NOMO-1 treated with DMSO at 0.1 percent for 48 hours (cell line): ENCODE results near the gene CMTM4.
"Not testable (repeated sequence)": the region's sequence is repeated elsewhere in the genome, so short reads cannot be mapped to it uniquely, and the experiment has no call there.

ENCODE experiments used
- DNase-seq: peaks from one replicate; lab custom pipeline; 2025; ENCODE audit not compliant: unreplicated experiment; lab: John Stamatoyannopoulos, UW

The CMTM4 gene

DNA sequence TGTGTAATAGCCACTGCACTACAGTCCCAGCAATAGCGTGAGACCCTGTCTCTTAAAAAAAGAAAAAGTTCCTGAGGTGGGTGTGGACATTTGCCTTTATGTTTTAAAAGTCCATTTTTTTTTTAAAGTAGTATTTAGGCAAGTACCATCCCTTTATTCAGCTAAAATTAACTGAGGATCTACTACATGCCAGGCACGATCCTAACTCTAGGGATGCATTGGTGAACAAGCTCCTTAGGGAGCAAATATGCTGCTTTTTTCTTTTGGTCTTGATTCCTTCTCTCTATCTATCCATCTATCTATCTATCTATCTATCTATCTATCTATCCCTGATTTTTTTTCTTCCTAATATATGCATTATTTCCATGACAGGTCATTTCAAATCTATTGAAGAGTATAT is 47.4 kb downstream of the CMTM4 start:
- DNase-seq, result no peak

- no peak for DNase-seq
Measured at GRCh38 chr16:66647866-66648265, 48.7 kb downstream of the CMTM4 start.

- DNase-seq, result no peak
Measured at GRCh38 chr16:66641387-66641786, 55.2 kb downstream of the CMTM4 start.

DNA sequence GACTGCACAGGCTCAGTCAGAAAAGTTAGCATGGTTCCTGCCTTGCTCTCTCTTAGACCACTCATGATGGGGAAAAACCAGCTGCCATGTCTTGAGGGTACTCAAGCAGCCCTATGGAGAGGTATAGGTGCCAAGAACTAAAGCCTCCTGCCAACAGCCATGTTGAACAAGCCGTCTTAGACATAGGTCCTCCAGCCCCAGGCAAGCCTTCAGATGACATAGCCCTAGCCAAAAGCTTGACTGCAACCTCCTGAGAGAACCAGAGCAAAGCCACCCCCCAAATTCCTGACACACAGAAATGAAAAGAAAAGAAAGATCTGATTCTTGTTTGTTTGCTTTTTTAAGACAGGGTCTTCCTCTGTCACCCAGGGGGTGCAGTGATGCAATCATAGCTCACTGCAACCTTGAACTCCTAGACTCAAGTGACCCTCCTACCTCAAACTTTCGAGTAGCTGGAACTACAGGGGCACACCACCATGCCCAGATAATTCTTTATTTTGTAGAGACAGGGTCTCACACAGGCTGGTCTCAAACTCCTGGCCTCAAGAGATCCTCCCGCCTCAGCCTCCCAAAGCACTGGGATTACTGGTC is 55.7 kb downstream of the CMTM4 start:
- DNase-seq, result no peak

DNA sequence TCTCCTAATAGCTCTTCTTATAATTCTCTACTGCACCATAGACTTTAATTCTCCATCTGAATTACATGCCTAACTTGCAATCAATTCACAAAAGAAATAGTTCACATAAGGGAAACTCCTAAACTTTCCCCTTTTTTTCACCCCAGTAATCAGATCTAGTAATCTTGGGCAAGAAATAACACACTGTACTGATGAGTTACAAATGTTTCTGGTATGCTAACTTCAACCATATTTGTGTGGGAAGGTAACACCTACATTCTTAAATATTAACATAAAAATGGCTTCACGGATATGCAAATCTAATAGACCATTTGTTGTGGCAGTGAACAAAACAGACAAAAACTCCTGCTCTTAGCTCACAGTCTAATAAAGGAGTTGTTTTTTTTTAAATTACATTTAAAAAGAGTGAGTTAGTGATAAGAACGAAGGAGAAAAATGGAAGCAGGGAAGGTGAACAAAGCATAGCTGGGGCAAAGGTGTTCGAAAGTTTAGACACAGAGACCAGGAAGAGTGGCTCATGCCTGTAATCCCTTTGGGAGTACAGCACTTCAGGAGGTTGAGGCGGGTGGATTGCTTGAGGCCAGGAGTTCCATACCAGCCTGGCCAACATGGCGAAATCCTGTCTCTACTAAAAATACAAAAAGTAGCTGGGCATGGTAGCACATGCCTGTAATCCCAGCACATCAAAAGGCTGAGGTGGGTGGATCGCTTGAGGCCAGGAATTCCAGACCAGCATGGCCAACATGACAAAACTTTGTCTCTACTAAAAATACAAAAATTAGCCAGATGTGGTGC is 57.3 kb downstream of the CMTM4 start:
- DNase-seq, result no peak

DNA sequence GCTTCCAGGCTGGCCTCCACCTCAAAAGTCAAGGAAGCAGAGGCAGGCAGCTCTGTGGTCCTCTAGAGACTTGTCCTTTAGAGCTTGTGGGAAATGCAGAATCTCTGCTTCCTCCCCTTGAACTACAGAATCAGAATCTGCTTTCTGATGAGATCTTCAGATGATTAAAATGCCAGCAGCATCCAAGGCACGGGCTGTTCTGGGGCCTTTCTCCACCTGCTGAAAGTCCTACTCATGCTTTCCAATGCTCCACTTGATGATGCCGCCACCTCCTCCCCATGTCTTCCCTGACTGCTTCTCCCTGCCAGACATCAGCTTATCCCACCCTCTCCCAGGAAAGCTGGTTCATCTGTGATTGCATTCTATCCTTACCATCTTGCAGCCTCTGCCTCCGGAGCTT is 58.7 kb downstream of the CMTM4 start:
- DNase-seq, result no peak

DNA sequence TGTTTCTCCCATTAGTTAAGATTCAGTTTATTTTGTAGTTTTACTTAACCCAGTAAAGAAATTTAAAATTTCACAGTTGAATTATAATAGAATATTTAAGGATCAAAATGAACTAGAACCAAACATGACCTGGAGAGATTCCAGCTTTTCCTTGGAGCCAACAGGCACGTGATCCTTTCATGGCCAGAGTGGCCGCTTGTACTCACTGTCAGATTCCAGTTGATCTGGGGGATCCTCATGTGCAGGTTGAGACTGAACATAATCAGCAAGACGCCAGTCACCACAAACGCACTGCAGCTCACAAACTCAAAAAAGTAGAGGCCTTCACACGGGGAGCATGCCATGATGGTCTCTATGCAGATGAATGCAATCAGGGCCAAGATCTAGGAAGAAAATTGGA is 60.3 kb downstream of the CMTM4 start:
- no peak for DNase-seq

DNA sequence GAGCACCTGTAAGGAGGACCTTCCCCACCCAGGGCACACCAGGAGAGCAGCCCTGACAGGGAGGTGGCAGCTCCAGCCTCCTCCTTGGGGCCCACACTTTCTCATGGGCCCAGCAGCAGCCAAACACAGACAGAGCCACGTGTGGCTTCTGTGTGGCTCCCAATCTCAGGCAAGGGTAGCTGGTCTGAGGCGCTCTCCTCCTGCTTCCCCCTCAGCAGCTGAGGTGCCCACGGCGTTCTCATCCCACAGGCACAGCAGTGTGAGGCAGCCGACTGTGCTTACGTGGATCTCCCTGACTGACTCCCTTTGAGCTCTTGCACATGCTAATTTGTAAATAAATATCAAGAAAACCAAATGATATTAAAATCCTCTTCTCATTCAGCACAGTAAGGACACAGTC is 61.1 kb downstream of the CMTM4 start:
- DNase-seq, result no peak

DNA sequence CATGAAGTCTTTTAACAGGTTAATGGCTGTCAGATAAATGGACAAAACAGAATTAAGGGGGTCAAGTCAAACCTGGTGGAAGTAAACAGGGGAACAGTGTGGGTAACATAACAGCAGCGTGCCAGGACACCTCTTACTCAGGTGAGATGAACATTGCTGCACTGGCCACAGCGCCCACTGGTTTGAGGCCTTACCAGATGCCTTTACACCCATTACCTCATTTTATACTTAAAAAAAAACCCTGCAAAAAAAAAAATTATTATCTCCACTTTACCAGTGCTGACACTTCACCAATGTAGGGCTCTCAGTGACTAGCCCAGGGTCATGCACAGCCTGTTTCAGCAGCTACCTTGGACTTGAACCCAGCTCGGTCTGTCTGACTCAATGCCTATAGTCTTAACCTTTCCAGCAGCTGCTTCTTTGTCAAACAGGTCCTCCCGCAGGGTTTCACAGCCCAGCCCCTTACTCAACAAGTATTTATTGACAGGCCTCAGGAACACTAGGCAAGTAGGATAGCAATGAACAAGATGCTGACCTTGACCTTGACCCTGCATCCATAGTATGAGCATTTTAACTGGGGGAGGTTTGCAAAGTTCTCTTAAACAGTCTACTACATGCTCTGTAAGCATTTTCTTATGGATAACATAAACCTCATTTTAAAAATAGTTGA is 61.9 kb downstream of the CMTM4 start:
- DNase-seq, result no peak

- DNase-seq, result not testable (repeated sequence)
Measured at GRCh38 chr16:66631558-66631957, 65.0 kb downstream of the CMTM4 start.

GRCh38 chr16:66630561-66631260 is 65.8 kb downstream of the CMTM4 start:
- DNase-seq, result not testable (repeated sequence)

DNA sequence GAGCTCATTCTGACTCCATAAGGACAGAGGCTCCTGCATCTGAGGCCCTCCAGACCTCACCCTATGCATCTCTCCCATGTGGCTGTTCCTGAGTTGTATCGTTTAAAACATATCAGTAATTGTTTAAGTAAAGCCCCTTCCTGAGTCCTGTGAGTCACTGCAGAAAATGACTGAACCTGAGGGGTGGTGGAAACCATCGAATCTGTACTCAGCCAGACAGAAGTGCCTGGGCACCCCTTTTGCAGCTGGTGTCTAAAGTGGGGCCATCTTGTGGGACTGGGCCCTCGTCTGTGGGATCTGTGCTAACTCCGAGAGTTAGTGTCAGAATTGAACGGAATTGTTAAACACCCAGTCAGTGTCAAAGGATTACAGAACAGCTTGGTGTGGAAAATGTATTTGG is 66.7 kb downstream of the CMTM4 start:
- DNase-seq, result no peak

- not testable (repeated sequence) for DNase-seq
Measured at GRCh38 chr16:66627611-66628378, 68.7 kb downstream of the CMTM4 start.

DNA sequence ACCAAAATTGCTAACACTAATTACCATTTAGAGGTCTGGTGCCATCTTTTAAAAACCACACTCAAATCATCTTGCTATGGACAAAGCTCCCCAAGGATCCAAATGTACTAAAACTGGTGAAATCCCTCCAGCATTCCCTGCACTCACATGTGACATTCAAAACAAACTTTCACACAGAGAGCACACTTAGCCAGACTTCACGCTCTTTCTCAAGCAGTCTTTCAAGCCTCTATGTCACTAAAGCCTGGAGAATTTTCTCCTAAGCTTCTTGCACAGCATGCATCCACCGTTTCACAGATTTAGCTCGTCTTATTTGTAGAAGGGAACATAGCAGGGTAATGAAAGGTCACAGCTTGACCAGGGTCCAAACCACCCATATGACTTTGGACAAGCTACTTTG is 72.8 kb downstream of the CMTM4 start:
- no peak for DNase-seq

- no peak for DNase-seq
Measured at GRCh38 chr16:66622863-66623262, 73.7 kb downstream of the CMTM4 start.

- no peak for DNase-seq
Measured at GRCh38 chr16:66621973-66622372, 74.6 kb downstream of the CMTM4 start.

DNA sequence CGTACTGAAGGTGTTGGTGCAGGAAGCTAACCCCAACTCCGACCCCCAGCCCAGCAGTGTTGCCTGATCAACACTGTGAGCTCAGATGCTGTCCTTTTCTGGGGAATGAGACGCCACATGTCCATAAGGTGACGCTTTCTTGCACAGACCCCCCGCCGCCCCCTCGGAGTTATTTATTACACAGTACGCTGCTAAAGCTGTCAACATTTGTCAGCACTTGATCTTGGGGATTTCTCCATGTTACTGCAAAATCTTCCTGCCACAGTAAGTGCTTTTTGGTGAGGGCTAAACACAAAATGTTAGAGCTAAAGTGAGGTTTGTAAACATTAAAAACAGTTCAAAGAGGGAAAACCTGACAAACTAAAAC is 76.1 kb downstream of the CMTM4 start:
- DNase-seq, result no peak

- peak; percentile 37 for DNase-seq
Measured at GRCh38 chr16:66619534-66620428, 76.8 kb downstream of the CMTM4 start.

GRCh38 chr16:66618588-66619375 is 77.8 kb downstream of the CMTM4 start:
- no peak for DNase-seq
